AG20443 (cell line): ENCODE data around the gene AAK1.

Experiments
- DNase-seq: peaks from one replicate; pipeline ENCODE4 v3.0.0; 2012; ENCODE audit warnings: low spot score, mixed read lengths

Gene AAK1

GRCh38 chr2:69538249-69538648 lies 105.3 kb downstream of the AAK1 start:
- no peak for DNase-seq

GRCh38 chr2:69535817-69536241 lies 107.7 kb downstream of the AAK1 start:
- DNase-seq: no peak

GRCh38 chr2:69531186-69531585 lies 112.4 kb downstream of the AAK1 start:
- no peak for DNase-seq

GRCh38 chr2:69529480-69529879 lies 114.1 kb downstream of the AAK1 start:
- DNase-seq: no peak

GRCh38 chr2:69525261-69525660 lies 118.3 kb downstream of the AAK1 start:
- DNase-seq: no peak

GRCh38 chr2:69524799-69525198 lies 118.7 kb downstream of the AAK1 start:
- no peak for DNase-seq

- no peak for DNase-seq
Observed at GRCh38 chr2:69521747-69522146, 121.8 kb downstream of the AAK1 start.

- DNase-seq: peak; percentile 36
Observed at GRCh38 chr2:69518841-69519240, 124.7 kb downstream of the AAK1 start.

- DNase-seq: no peak
Observed at GRCh38 chr2:69517410-69517809, 126.1 kb downstream of the AAK1 start.

- no peak for DNase-seq
Observed at GRCh38 chr2:69514819-69515218, 128.7 kb downstream of the AAK1 start.

GRCh38 chr2:69514406-69514805 lies 129.1 kb downstream of the AAK1 start:
- peak; percentile 72 for DNase-seq

GRCh38 chr2:69512446-69512845 lies 131.1 kb downstream of the AAK1 start:
- DNase-seq: no peak

GRCh38 chr2:69510204-69510603 lies 133.3 kb downstream of the AAK1 start:
- no peak for DNase-seq

- DNase-seq: no peak
Observed at GRCh38 chr2:69509750-69510140, 133.8 kb downstream of the AAK1 start.

- DNase-seq: no peak
Observed at GRCh38 chr2:69509011-69509749, 134.4 kb downstream of the AAK1 start.

GRCh38 chr2:69505710-69506109 lies 137.8 kb downstream of the AAK1 start:
- DNase-seq: no peak

GRCh38 chr2:69501301-69501700 lies 142.2 kb downstream of the AAK1 start:
- no peak for DNase-seq

- no peak for DNase-seq
Observed at GRCh38 chr2:69499966-69500365, 143.6 kb downstream of the AAK1 start.

GRCh38 chr2:69499242-69499641 lies 144.3 kb downstream of the AAK1 start:
- DNase-seq: no peak

- no peak for DNase-seq
Observed at GRCh38 chr2:69495861-69496260, 147.7 kb downstream of the AAK1 start.

- DNase-seq: no peak
Observed at GRCh38 chr2:69495008-69495407, 148.5 kb downstream of the AAK1 start.

GRCh38 chr2:69494126-69494525 lies 149.4 kb downstream of the AAK1 start:
- DNase-seq: no peak

- no peak for DNase-seq
Observed at GRCh38 chr2:69493268-69493667, 150.3 kb downstream of the AAK1 start.

- no peak for DNase-seq
Observed at GRCh38 chr2:69491864-69492263, 151.7 kb downstream of the AAK1 start.
